Common myeloid progenitor, CD34-positive (primary cell): ENCODE data around the gene BICD1.
A peak's percentile ranks its signal among the peaks of the same experiment; 100 is the strongest.

Experiments used
- CTCF ChIA-PET: fragments of 350-600 bp; sonication (Branson Sonifier 250); formaldehyde crosslinking; loops from one replicate; lab custom pipeline; 2021; ENCODE audit warnings: antibody characterized with exemption; lab: Charles Lee
- POLR2A ChIA-PET: fragments of 350-600 bp; sonication (Branson Sonifier 250); formaldehyde crosslinking; loops from one replicate; lab custom pipeline; 2021; ENCODE audit warnings: antibody characterized with exemption; lab: Charles Lee
- DNase-seq, 3 donors: peaks; one replicate each; pipeline versions ENCODE4 v3.0.0 to v3.0.0-alpha.2; 2013
- H3K27ac ChIP-seq, 2 experiments: 1 replicate in 1 of 2; 2 replicates in 1 of 2; pipeline ENCODE4 v1.7.0; 2013; ENCODE audit warnings: inconsistent platforms in 2 of 2, low read length in 2 of 2, mild to moderate bottlenecking in 2 of 2, low read depth in 1 of 2, moderate library complexity in 1 of 2; ENCODE audit not compliant: severe bottlenecking in 2 of 2, insufficient read depth in 1 of 2, poor library complexity in 1 of 2
- H3K27me3 ChIP-seq, 5 experiments: replicated peaks in 2 of 5; 1 replicate in 3 of 5; 2 replicates in 2 of 5; pipeline versions ENCODE4 v1.6.1 to v1.7.0; 2013; ENCODE audit warnings: low read length in 4 of 5, mild to moderate bottlenecking in 2 of 5, moderate library complexity in 2 of 5, inconsistent platforms in 1 of 5; ENCODE audit not compliant: insufficient read depth in 5 of 5, control insufficient read depth in 4 of 5
- H3K36me3 ChIP-seq, 4 experiments: 1 replicate in 2 of 4; 2 replicates in 2 of 4; pipeline versions ENCODE4 v1.6.1 to v1.7.0; 2013; ENCODE audit warnings: low read length in 3 of 4, control low read depth in 1 of 4, mild to moderate bottlenecking in 1 of 4; ENCODE audit not compliant: control insufficient read depth in 4 of 4, insufficient read depth in 4 of 4
- H3K4me1 ChIP-seq, 4 experiments: 1 replicate in 3 of 4; 2 replicates in 1 of 4; pipeline versions ENCODE4 v1.6.1 to v1.7.1; 2013; ENCODE audit warnings: low read length in 3 of 4, mild to moderate bottlenecking in 3 of 4, control low read depth in 1 of 4, inconsistent platforms in 1 of 4, moderate library complexity in 1 of 4; ENCODE audit not compliant: control insufficient read depth in 4 of 4, insufficient read depth in 4 of 4; ENCODE audit errors: control extremely low read depth in 1 of 4
- H3K4me3 ChIP-seq, 7 experiments: 1 replicate in 4 of 7; 2 replicates in 3 of 7; pipeline versions ENCODE4 v1.5.1 to v1.7.0; 2013; ENCODE audit warnings: mild to moderate bottlenecking in 7 of 7, low read length in 6 of 7, moderate library complexity in 6 of 7, inconsistent platforms in 2 of 7, low read depth in 2 of 7, control low read depth in 1 of 7; ENCODE audit not compliant: insufficient read depth in 4 of 7, control insufficient read depth in 1 of 7; ENCODE audit errors: extremely low read depth in 1 of 7
- H3K9me3 ChIP-seq, 5 experiments: 1 replicate in 4 of 5; 2 replicates in 1 of 5; pipeline versions ENCODE4 v1.6.1 to v1.7.1; 2013; ENCODE audit warnings: low read length in 4 of 5, mild to moderate bottlenecking in 2 of 5, inconsistent platforms in 1 of 5, low read depth in 1 of 5, moderate library complexity in 1 of 5; ENCODE audit not compliant: control insufficient read depth in 4 of 5, insufficient read depth in 2 of 5; ENCODE audit errors: control extremely low read depth in 1 of 5
- WGBS: methylation state at CpG from one replicate; pipeline ENCODE4 v1.1.5; 2013; ENCODE audit not compliant: insufficient coverage; 5-methylcytosine and 5-hydroxymethylcytosine counted together

Gene BICD1

DNA sequence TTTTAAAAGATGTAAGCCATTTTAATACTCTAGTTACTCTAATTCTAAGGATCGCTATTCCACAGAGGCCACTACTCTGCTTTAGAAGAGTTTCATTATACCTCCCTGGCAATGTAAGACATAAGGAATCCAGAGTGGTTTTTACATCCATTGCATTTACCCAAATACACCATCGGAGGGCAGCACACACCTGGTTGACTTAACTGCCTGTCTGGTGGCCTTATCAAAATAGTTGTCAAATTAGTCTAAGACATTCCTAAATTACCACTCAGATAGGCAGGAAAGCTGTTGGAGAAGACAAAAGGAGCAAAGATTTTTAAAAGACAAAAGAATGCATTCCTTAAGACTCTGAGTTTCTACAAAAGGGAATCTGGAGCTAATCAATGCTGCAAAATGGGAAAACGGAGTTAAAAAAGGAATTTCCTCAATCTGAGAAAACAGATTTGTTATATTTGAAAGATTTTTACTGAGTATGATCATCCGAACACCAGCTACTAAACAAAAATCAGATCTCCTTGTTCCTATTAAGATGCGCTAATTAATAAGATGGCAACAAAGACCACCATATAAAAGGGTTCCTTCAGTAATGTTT is 258.9 kb downstream of the BICD1 start:
- Histone ChIP-seq H3K4me1 (no peaks in the 10 kb centered on the region), H3K27ac (no peak overlapping the region), H3K36me3 (peaks cover 0 to 4% (median 0%) of the 10 kb centered on the region in 4 experiments), H3K9me3 (no peaks in the 10 kb centered on the region), H3K27me3 (no peaks in the 10 kb centered on the region), H3K4me3 (no peak overlapping the region)
- POLR2A ChIA-PET = no interaction called here
- DNase-seq = peak; percentile 67 to 85 (median 77)
- no CpG with 5 or more reads among the region's 5 CpGs for WGBS
- CTCF ChIA-PET = interaction anchor here (0.6 to 5.4 kb wide), 10 partner anchors 16 to 389 kb away, joined by 3 to 43 read pairs (median 3); no protein-coding TSS in a partner anchor

DNA sequence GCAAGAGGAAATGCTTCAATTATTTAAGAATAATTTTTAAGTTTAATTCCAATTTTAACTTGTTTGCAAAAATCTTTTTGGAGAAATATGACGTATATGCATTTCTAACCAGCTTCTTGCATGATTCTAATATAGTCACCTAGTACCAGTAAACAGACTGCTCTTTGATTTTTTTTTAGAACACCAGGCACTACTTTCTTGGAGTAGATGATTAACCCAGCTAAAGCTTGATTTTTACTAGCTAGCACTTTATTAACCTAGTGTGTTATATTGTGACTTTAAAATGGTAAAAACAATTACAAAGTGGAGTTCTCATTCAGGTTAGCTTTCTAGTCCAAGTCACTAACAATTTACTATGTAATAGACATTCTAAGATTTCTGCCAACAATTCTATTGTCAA is 260.1 kb downstream of the BICD1 start:
- peaks cover 0 to 4% (median 0%) of the 10 kb centered on the region in 4 experiments for H3K36me3 ChIP-seq
- POLR2A ChIA-PET = no interaction called here
- no peaks in the 10 kb centered on the region for H3K9me3 ChIP-seq

DNA sequence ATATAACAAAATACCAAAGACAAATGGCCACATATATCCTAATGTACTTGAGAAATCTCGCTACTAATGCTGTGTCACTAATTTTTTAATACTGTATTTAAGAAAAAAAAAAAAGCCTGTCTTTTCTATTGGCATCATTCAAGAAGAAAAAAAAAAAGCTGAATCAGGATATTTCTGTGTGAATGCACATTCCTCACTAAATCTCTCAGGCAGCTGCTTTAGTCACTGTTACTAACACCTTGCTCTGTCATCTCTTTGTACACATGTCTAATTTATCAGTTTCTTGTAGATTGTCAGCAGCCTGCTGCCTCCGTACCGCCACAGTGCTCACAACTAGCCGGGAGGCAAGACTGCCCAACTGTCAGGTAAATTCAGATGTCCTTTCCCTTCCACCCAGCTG is 260.7 kb downstream of the BICD1 start:
- Histone ChIP-seq H3K4me1 (no peaks in the 10 kb centered on the region), H3K27ac (no peak overlapping the region), H3K9me3 (no peaks in the 10 kb centered on the region), H3K36me3 (peaks cover 0 to 4% (median 0%) of the 10 kb centered on the region in 4 experiments), H3K27me3 (no peaks in the 10 kb centered on the region), H3K4me3 (no peak overlapping the region)
- CTCF ChIA-PET = interaction anchor here (0.6 to 5.4 kb wide), 7 partner anchors 9 to 304 kb away, joined by 3 to 43 read pairs (median 3); no protein-coding TSS in a partner anchor
- POLR2A ChIA-PET = interaction anchor here (0.5 kb wide), 1 partner anchor 1003 kb away, joined by 4 read pairs; no protein-coding TSS in a partner anchor
- 93% methylated on average over 3 of the region's 4 CpGs for WGBS
- no peak for DNase-seq

More for the DNA sequence above, 260.1 kb downstream of the BICD1 start:
- no CpG with 5 or more reads among the region's 1 CpG for WGBS
- CTCF ChIA-PET = interaction anchor here (0.8 to 5.4 kb wide), 5 partner anchors 10 to 308 kb away, joined by 3 to 43 read pairs (median 7); no protein-coding TSS in a partner anchor
- H3K4me1 ChIP-seq = no peaks in the 10 kb centered on the region
- no peak overlapping the region for H3K4me3 ChIP-seq
- no peak overlapping the region for H3K27ac ChIP-seq
- H3K27me3 ChIP-seq = no peaks in the 10 kb centered on the region
- no peak for DNase-seq

DNA sequence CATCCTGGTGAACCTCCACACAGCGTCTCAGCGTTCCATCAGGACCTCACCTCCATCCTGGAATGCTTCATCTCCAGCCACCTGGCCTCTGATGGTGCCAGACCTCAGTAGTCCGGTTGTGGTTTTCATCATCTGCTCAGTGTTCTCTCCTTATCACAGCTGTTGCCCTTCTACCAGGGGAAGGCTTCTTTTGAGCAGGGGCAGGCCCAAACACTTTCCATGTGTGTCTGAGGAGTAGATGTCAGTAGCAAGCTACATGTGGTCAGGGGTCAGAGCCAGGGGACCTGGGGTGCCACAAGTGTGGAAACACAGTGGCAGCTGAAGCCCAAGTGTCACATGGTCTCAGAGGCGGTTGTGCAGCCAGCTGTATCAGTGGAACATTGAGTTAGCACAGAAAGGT is 262.6 kb downstream of the BICD1 start:
- Histone ChIP-seq H3K27me3 (no peaks in the 10 kb centered on the region), H3K27ac (no peak overlapping the region), H3K9me3 (no peaks in the 10 kb centered on the region), H3K4me3 (no peak overlapping the region), H3K4me1 (peaks cover 0 to 3% (median 1%) of the 10 kb centered on the region in 4 experiments), H3K36me3 (peaks cover 0 to 4% (median 0%) of the 10 kb centered on the region in 4 experiments)
- no peak for DNase-seq
- WGBS = 53% methylated on average over 3 of the region's 4 CpGs
- ChIA-PET POLR2A (interaction anchor here (0.7 kb wide), 1 partner anchor 386 kb away, joined by 3 read pairs; no protein-coding TSS in a partner anchor), CTCF (interaction anchor here (2.2 kb wide), 1 partner anchor 30 kb away, joined by 8 read pairs; the partner anchor contains the start of gene FGD4)

DNA sequence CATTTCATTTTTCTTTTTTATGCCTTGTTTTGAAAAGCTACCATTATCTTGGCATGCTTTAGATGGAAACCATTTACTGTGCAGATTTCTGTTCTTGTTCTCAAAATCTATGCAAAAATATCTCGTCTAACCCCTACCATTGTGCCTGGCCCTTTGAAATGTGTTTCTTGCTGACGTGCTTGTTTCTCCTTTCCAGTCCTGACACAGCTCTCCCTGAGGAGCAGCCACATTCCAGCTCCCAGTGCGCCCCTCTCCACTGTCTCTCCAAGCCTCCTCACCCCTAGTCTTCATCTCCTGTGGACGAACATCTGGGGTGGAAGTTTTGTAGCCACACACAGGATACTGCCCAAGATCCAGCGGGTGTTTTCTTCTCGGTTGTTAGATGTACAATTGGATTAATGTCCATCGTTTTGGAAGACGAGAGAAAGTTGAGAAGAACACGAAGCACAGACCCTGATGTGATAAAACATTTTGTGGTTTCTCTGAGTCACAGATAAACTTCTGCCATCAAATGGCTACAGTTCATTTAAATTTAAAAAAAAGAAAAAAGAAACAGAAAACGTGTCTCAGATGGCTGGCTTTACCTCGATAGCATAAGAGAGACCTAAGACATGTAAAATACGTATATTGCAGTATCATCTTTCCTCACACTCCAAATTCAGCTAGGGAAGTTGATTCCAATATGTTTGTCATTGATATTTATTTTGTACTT is 270.9 kb downstream of the BICD1 start:
- no peak overlapping the region for H3K4me3 ChIP-seq
- POLR2A ChIA-PET = no interaction called here
- H3K27me3 ChIP-seq = no peaks in the 10 kb centered on the region
- peaks cover 0 to 5% (median 3%) of the 10 kb centered on the region in 4 experiments for H3K4me1 ChIP-seq
- no peaks in the 10 kb centered on the region for H3K36me3 ChIP-seq
- 89% methylated on average over 8 of the region's 12 CpGs for WGBS
- CTCF ChIA-PET = interaction anchor here (1.1 to 2.4 kb wide), 3 partner anchors 10 to 304 kb away, joined by 3 to 13 read pairs (median 3); no protein-coding TSS in a partner anchor
- peak in 2 of 3 donors; percentile 39 to 57 for DNase-seq
- no peaks in the 10 kb centered on the region for H3K9me3 ChIP-seq
- no peak overlapping the region for H3K27ac ChIP-seq

DNA sequence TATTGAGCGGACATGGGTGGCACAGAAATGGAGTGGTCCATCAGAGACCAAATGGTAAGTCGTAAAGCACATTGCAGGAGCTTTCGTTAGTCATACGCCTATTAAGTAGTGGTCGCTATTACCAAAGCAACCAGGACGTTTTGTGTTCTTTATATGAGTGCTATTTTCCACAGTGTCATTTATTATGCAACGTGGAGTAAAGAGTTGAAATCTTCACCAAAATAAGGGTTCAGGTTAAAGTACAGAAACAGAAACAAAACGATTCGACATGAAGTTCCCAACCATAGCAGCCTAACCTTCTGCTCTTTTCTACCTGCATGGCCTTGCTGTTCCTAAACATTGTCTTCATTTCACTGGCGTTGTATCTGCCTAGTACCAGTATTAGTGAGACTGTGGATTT is 272.6 kb downstream of the BICD1 start:
- no peaks in the 10 kb centered on the region for H3K27me3 ChIP-seq
- CTCF ChIA-PET = no interaction called here
- peaks cover 0 to 3% (median 1%) of the 10 kb centered on the region in 4 experiments for H3K4me1 ChIP-seq
- POLR2A ChIA-PET = no interaction called here
- H3K4me3 ChIP-seq = no peak overlapping the region
- DNase-seq = no peak
- 100% methylated on average over 10 of the region's 10 CpGs for WGBS
- no peaks in the 10 kb centered on the region for H3K9me3 ChIP-seq
- H3K27ac ChIP-seq = no peak overlapping the region
- H3K36me3 ChIP-seq = no peaks in the 10 kb centered on the region

DNA sequence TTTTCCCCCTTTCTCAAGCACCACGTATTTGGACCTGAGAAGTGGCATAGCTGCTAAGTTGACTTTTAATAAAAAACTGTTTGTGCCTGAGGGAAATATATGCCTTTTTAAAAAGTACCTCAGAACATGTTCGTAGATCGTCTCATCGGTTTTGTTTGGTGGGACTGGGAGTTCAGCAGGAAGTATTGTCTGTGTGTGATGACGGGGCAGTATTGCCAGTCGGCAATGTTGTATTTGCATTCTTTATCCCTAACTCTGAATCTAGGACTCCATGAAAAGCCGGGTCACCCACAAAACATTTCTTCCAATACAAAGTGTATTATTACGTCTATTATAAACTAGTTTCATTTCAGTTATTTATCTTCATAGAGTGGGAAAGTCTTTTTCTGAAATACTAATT is 273.0 kb downstream of the BICD1 start:
- Histone ChIP-seq H3K9me3 (no peaks in the 10 kb centered on the region), H3K4me3 (no peak overlapping the region), H3K27me3 (no peaks in the 10 kb centered on the region), H3K36me3 (no peaks in the 10 kb centered on the region), H3K4me1 (no peaks in the 10 kb centered on the region), H3K27ac (no peak overlapping the region)
- no CpG with 5 or more reads among the region's 8 CpGs for WGBS
- ChIA-PET CTCF (no interaction called here), POLR2A (no interaction called here)
- DNase-seq = peak in 1 of 3 donors; percentile 10
